H1 (cell line): ENCODE measurements around the gene LAG3. TPM values are rescaled to one million over a fixed set of nuclear protein-coding genes. Genes with fewer than 3 reads are reported as not detected.
A peak's percentile ranks its signal among the peaks of the same experiment; 100 is the strongest.

ENCODE experiments used
- ASH2L ChIP-seq: fragments of 200-600, 300-600 bp; sonication (generic); IDR thresholded peaks from one replicate; pipeline ENCODE4 v1.7.1; 2017; ENCODE audit warnings: low read length
- BCL11A ChIP-seq, 2 experiments: IDR thresholded peaks; one replicate each; pipeline ENCODE4 v1.6.1; 2011; ENCODE audit warnings: low read depth in 2 of 2, low read length in 2 of 2, mild to moderate bottlenecking in 2 of 2
- CBX5 ChIP-seq: fragments of 300-800, 300-1000 bp; sonication (generic); IDR thresholded peaks from 2 replicates; pipeline ENCODE4 v1.7.1; 2016; ENCODE audit warnings: antibody characterized with exemption, low read length, low read depth
- CHD1 ChIP-seq: IDR thresholded peaks from 2 replicates; pipeline ENCODE4 v1.6.1; 2012; ENCODE audit warnings: low read depth, low read length, improper control_type of control experiment
- CREB1 ChIP-seq: IDR thresholded peaks from 2 replicates; pipeline ENCODE4 v1.6.1; 2012; ENCODE audit warnings: inconsistent platforms
- CTBP2 ChIP-seq: IDR thresholded peaks from 2 replicates; pipeline ENCODE4 v1.7.0; 2011; ENCODE audit warnings: borderline replicate concordance, mild to moderate bottlenecking, moderate library complexity, mixed read lengths, low read length; ENCODE audit not compliant: insufficient read depth, insufficient read length
- CTCF ChIP-seq, 3 experiments: IDR thresholded peaks; 1 replicate in 2 of 3; 2 replicates in 1 of 3; pipeline versions ENCODE4 v1.5.1 to v1.6.1; 2011; ENCODE audit warnings: low read length in 3 of 3, mild to moderate bottlenecking in 3 of 3, inconsistent platforms in 2 of 3, low read depth in 1 of 3, moderate library complexity in 1 of 3; ENCODE audit not compliant: insufficient read depth in 1 of 3; ENCODE audit errors: control extremely low read depth in 1 of 3
- EP300 ChIP-seq, 2 experiments: IDR thresholded peaks; 1 replicate in 1 of 2; 2 replicates in 1 of 2; pipeline ENCODE4 v1.6.1; 2011 to 2012; ENCODE audit warnings: low read depth in 2 of 2, low read length in 2 of 2, mild to moderate bottlenecking in 2 of 2, borderline replicate concordance in 1 of 2, inconsistent platforms in 1 of 2, moderate library complexity in 1 of 2
- FOSL1 ChIP-seq: IDR thresholded peaks from 2 replicates; pipeline ENCODE4 v1.6.1; 2011; ENCODE audit warnings: mild to moderate bottlenecking, low read depth, low read length, moderate library complexity; ENCODE audit not compliant: insufficient read depth
- GABPA ChIP-seq: IDR thresholded peaks from 2 replicates; pipeline ENCODE4 v1.6.1; 2011; ENCODE audit warnings: mild to moderate bottlenecking, low read length, moderate library complexity, borderline replicate concordance; ENCODE audit not compliant: insufficient read depth
- HDAC2 ChIP-seq, 2 experiments: fragments of 300-600 bp in 1 of 2; sonication (generic) in 1 of 2; IDR thresholded peaks; 2 replicates each; pipeline ENCODE4 v1.6.1; 2011 to 2012; ENCODE audit warnings: low read depth in 2 of 2, low read length in 2 of 2, mild to moderate bottlenecking in 2 of 2, moderate library complexity in 2 of 2, borderline replicate concordance in 1 of 2, inconsistent platforms in 1 of 2
- JUN ChIP-seq: IDR thresholded peaks from 2 replicates; pipeline ENCODE4 v1.6.1; 2011; ENCODE audit warnings: low read depth, mild to moderate bottlenecking, improper control_type of control experiment, low read length
- MAFK ChIP-seq: IDR thresholded peaks from 2 replicates; pipeline ENCODE4 v1.6.1; 2012; ENCODE audit warnings: low read depth, mild to moderate bottlenecking, improper control_type of control experiment, low read length
- MAX ChIP-seq: IDR thresholded peaks from 2 replicates; pipeline ENCODE4 v1.6.1; 2012; ENCODE audit warnings: inconsistent platforms
- NRF1 ChIP-seq: IDR thresholded peaks from 2 replicates; pipeline ENCODE4 v1.6.1; 2011; ENCODE audit warnings: mild to moderate bottlenecking, low read depth, low read length, improper control_type of control experiment
- SAP30 ChIP-seq: fragments of 300-600 bp; sonication (generic); IDR thresholded peaks from 2 replicates; pipeline ENCODE4 v1.7.1; 2012; ENCODE audit warnings: low read length, moderate library complexity, mild to moderate bottlenecking, inconsistent platforms; ENCODE audit not compliant: insufficient read depth, insufficient replicate concordance
- SIX5 ChIP-seq: IDR thresholded peaks from 2 replicates; pipeline ENCODE4 v1.6.1; 2011; ENCODE audit warnings: mild to moderate bottlenecking, low read depth, low read length
- SP4 ChIP-seq: IDR thresholded peaks from 2 replicates; pipeline ENCODE4 v1.6.1; 2012; ENCODE audit warnings: low read length, inconsistent platforms
- TBP ChIP-seq: IDR thresholded peaks from 2 replicates; pipeline ENCODE4 v1.6.1; 2011; ENCODE audit warnings: low read depth, low read length, improper control_type of control experiment
- YY1 ChIP-seq: IDR thresholded peaks from 2 replicates; pipeline ENCODE4 v1.6.1; 2011; ENCODE audit warnings: low read depth, mild to moderate bottlenecking, low read length
- ZNF274 ChIP-seq: IDR thresholded peaks from 2 replicates; pipeline ENCODE4 v1.7.0; 2012; ENCODE audit warnings: low read length, borderline replicate concordance; ENCODE audit errors: extremely low read depth
- polyA plus RNA-seq, 7 experiments: library from polyadenylated mRNA; depleted of rRNA in 3 of 7; stranded (reverse) in 5 of 7; unstranded in 2 of 7; fragments of >200 nt in 5 of 7; fragments of 200-250 nt in 2 of 7; gene quantifications; 1 replicate in 5 of 7; 2 replicates in 1 of 7; 4 replicates in 1 of 7; pipeline versions ENCODE4 v1.2.1 to v1.2.3, GENCODE V29; 2011 to 2013; ENCODE audit warnings: missing spikeins in 2 of 7, mixed read lengths in 2 of 7
- total RNA-seq: library from RNA; stranded (reverse); fragmentation: NEBNext Ultra II Directional; extraction: Animal tissue kit (Norgen Biotek cat#: 25700); gene quantifications from 2 replicates; pipeline ENCODE4 v1.2.1, GENCODE V29; 2021

LAG3 gene
- total and polyA plus RNA-seq, 2 of the 8 experiments (the other 6 are each of a cell fraction or from before 2014, with no cell fraction given): 1.1 to 3.1 TPM

DNA sequence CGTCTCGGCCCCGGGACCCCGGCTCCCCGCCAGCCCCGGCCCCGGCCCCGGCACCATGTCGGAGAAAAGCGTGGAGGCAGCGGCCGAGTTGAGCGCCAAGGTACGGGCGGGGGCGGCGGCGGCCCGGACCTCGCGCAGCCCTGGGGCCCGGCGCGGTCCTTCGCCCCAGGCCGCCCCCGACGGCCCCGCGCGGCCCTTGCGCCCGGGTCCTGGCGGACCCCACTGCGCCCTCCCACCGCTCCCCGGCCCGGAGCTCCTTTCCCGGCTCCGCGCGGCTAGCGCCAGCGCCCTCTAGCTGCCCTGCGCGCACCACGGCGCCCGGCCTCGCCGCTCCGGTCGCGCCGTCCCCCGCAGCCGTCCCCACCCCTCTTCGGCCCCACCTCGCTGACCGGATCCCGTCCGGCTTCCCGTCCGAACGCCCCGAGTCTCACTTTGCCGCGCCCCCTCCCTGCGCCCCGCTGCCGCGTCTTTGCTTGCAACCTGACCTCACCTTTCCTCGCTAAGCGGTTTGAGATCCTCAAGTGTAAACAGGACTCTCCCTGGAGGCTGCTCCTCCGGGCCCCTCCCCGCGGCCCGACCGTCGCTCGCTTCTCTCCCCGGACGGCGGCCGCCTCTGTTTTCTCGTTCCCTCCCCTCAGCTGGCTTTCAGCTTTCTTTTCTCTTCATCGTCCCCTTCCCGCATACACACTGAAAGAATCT, 5.5 kb upstream of the LAG3 start (continued):
- TF ChIP-seq CTCF (IDR thresholded peaks at IDR 0.05; ENCODE audit: control extremely low read depth in 1 of 3, insufficient read depth in 1 of 3, low read depth in 1 of 3, low read length in 3 of 3): peak in 2 of 3 experiments; percentile 59 to 74; a peak in 3 of 4 replicates
- TF ChIP-seq FOSL1: no peak
- TF ChIP-seq BCL11A (IDR thresholded peaks at IDR 0.05; ENCODE audit: low read depth in 2 of 2, low read length in 2 of 2): no peak
- TF ChIP-seq MAX: peak; percentile 17; the same call in 1 of the 2 replicates
- TF ChIP-seq YY1: 0 out of 2 replicates have a peak, but pooled peaks have one; percentile 7
- no peak for TF ChIP-seq CTBP2
- TF ChIP-seq EP300 (IDR thresholded peaks at IDR 0.05; ENCODE audit: borderline replicate concordance in 1 of 2, low read depth in 2 of 2, low read length in 2 of 2): 0 out of 3 replicates have a peak, but pooled peaks of 1 of the 2 experiments have one; percentile 4
- no peak; a peak in 1 of 4 replicates for TF ChIP-seq HDAC2 (IDR thresholded peaks at IDR 0.05; ENCODE audit: borderline replicate concordance in 1 of 2, low read depth in 2 of 2, low read length in 2 of 2)
- TF ChIP-seq TBP: 0 out of 2 replicates have a peak, but pooled peaks have one; percentile 18
- no peak; the same call in 1 of the 2 replicates for TF ChIP-seq CREB1
- peak; percentile 49 for TF ChIP-seq ASH2L
- no peak for TF ChIP-seq CBX5
- peak; percentile 47; the same call in 1 of the 2 replicates for TF ChIP-seq GABPA
- no peak for TF ChIP-seq ZNF274
- TF ChIP-seq SIX5: no peak
- no peak for TF ChIP-seq NRF1
- no peak for TF ChIP-seq SP4
- no peak for TF ChIP-seq SAP30
- TF ChIP-seq CHD1: no peak
- TF ChIP-seq MAFK: no peak
- no peak for TF ChIP-seq JUN
